NB4 (cell line): ENCODE results near the gene SPATS2.

ENCODE experiments used
- MYC ChIP-seq: IDR thresholded peaks from 2 replicates; pipeline ENCODE4 v1.6.1; 2011; ENCODE audit warnings: low read depth, low read length
- POLR2A ChIP-seq: IDR thresholded peaks from 2 replicates; pipeline ENCODE4 v1.6.1; 2011; ENCODE audit warnings: mild to moderate bottlenecking; ENCODE audit not compliant: insufficient read length; ENCODE audit errors: extremely low read depth
- TF ChIP-seq, protein P1 (sequence below): IDR thresholded peaks from one replicate; pipeline ENCODE4 v1.5.1; 2012; ENCODE audit warnings: low read depth, low read length
- TF ChIP-seq, protein P2 (sequence below): IDR thresholded peaks from 2 replicates; pipeline ENCODE4 v1.6.1; 2011; ENCODE audit warnings: low read depth, low read length

DNA sequence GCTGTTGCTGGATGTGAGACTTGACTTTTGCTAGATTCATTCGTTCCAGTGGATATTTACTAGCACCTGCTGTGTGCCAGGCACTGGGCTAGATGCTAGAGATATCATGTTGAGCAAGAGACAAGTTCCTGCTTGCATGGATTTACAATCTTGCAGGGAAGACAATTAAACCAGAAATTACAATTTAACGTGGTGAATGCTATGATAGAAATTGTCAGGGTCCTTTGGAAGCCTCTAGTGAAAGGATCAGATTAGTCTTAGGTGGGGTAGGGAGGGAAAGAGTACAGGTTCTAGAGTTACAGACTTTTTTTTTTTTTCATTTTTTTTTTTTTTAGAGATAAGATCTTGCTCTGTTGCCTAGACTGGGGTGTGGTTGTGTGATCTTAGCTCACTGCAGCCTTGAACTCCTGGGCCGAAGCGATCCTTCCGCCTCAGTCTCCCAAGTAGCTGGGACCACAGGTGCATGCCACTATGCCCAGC lies 36.7 kb downstream of the SPATS2 start:
- TF ChIP-seq, protein P1, sequence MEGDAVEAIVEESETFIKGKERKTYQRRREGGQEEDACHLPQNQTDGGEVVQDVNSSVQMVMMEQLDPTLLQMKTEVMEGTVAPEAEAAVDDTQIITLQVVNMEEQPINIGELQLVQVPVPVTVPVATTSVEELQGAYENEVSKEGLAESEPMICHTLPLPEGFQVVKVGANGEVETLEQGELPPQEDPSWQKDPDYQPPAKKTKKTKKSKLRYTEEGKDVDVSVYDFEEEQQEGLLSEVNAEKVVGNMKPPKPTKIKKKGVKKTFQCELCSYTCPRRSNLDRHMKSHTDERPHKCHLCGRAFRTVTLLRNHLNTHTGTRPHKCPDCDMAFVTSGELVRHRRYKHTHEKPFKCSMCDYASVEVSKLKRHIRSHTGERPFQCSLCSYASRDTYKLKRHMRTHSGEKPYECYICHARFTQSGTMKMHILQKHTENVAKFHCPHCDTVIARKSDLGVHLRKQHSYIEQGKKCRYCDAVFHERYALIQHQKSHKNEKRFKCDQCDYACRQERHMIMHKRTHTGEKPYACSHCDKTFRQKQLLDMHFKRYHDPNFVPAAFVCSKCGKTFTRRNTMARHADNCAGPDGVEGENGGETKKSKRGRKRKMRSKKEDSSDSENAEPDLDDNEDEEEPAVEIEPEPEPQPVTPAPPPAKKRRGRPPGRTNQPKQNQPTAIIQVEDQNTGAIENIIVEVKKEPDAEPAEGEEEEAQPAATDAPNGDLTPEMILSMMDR, result no peak
- TF ChIP-seq POLR2A (no peak), MYC (no peak)
- TF ChIP-seq, protein P2, sequence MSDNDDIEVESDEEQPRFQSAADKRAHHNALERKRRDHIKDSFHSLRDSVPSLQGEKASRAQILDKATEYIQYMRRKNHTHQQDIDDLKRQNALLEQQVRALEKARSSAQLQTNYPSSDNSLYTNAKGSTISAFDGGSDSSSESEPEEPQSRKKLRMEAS, result no peak
